Measurements from ENCODE around the gene OR6B1. TPM values are rescaled to one million over a fixed set of nuclear protein-coding genes. Genes with fewer than 3 reads are reported as not detected.

Gene OR6B1
- total and polyA plus RNA-seq, 2 donors (not counting 3 experiments of a cell fraction or from before 2014, with no cell fraction given) = not detected

- Histone ChIP-seq H3K9me3 (replicated peaks; ENCODE audit: control insufficient read depth, insufficient read depth, low read length) (no peaks in the 10 kb centered on the region), H4K20me1 (replicated peaks; ENCODE audit: control insufficient read depth, extremely low read depth, insufficient read depth, low read length) (no peaks in the 10 kb centered on the region), H2AFZ (ENCODE audit: low read depth, low read length) (no peak overlapping the region), H3K4me2 (ENCODE audit: insufficient read depth, low read length) (no peak overlapping the region), H3K79me2 (ENCODE audit: control insufficient read depth, insufficient read depth, low read length) (no peaks in the 10 kb centered on the region), H3K27me3 (ENCODE audit: control insufficient read depth in 2 of 2, insufficient read depth in 2 of 2, low read length in 2 of 2) (peaks cover 2 to 4% of the 10 kb centered on the region in 2 experiments), H3K4me3 (replicated peaks in 1 of 3; ENCODE audit: insufficient read depth in 1 of 3, low read depth in 1 of 3, low read length in 3 of 3) (no peak overlapping the region), H3K9ac (replicated peaks; ENCODE audit: extremely low read depth, insufficient read depth, low read length) (no peak overlapping the region), H3K27ac (ENCODE audit: insufficient read depth, low read depth, low read length) (no peak overlapping the region), H3K4me1 (ENCODE audit: control insufficient read depth, extremely low read depth, insufficient read depth, low read length) (no peaks in the 10 kb centered on the region), H3K36me3 (ENCODE audit: control insufficient read depth in 2 of 2, extremely low read depth in 1 of 2, insufficient read depth in 2 of 2, low read length in 2 of 2) (no peaks in the 10 kb centered on the region), H3K9me1 (replicated peaks; ENCODE audit: control insufficient read depth, extremely low read depth, insufficient read depth, low read length) (no peaks in the 10 kb centered on the region)
- no peak for FAIRE-seq
- dilution Hi-C loops (cut with MboI; ENCODE audit: extremely low pct_ligation_motif_present, low sequenced_read_pairs) = no loop called here
- no TSS peak for BruUV-seq (replicated peaks)
- intact Hi-C loops (cut with micrococcal nuclease) = no loop called here
- TF ChIP-seq GATA2 (IDR thresholded peaks at IDR 0.05; ENCODE audit: insufficient read depth, insufficient read length, low read depth, low read length) = no peak
- no peak for DNase-seq (ENCODE audit: low read depth, low spot score)
- ChIA-PET POLR2A (no interaction called here), CTCF (no interaction called here)
Observed at GRCh38 chr7:144006029-144006691, 6.0 kb downstream of the OR6B1 start.

GRCh38 chr7:144006692-144007042 is 6.5 kb downstream of the OR6B1 start:
- CTCF ChIA-PET = no interaction called here
- intact Hi-C loops (cut with micrococcal nuclease) = no loop called here

More at GRCh38 chr7:144006692-144007042, 6.5 kb downstream of the OR6B1 start:
- H3K4me2 ChIP-seq (ENCODE audit: insufficient read depth, low read length) = no peak overlapping the region
- no peaks in the 10 kb centered on the region for H3K79me2 ChIP-seq (ENCODE audit: control insufficient read depth, insufficient read depth, low read length)
- FAIRE-seq (no peak), DNase-seq (ENCODE audit: low read depth, low spot score) (no peak)
- no peaks in the 10 kb centered on the region for H3K36me3 ChIP-seq (ENCODE audit: control insufficient read depth in 2 of 2, extremely low read depth in 1 of 2, insufficient read depth in 2 of 2, low read length in 2 of 2)
- dilution Hi-C loops (cut with MboI; ENCODE audit: extremely low pct_ligation_motif_present, low sequenced_read_pairs) = no loop called here
- H3K4me1 ChIP-seq (ENCODE audit: control insufficient read depth, extremely low read depth, insufficient read depth, low read length) = no peaks in the 10 kb centered on the region
- H2AFZ ChIP-seq (ENCODE audit: low read depth, low read length) = no peak overlapping the region
- H3K9ac ChIP-seq (replicated peaks; ENCODE audit: extremely low read depth, insufficient read depth, low read length) = no peak overlapping the region
- no peak overlapping the region for H3K4me3 ChIP-seq (replicated peaks in 1 of 3; ENCODE audit: insufficient read depth in 1 of 3, low read depth in 1 of 3, low read length in 3 of 3)
- POLR2A ChIA-PET = no interaction called here
- H4K20me1 ChIP-seq (replicated peaks; ENCODE audit: control insufficient read depth, extremely low read depth, insufficient read depth, low read length) = no peaks in the 10 kb centered on the region
- H3K27me3 ChIP-seq (ENCODE audit: control insufficient read depth in 2 of 2, insufficient read depth in 2 of 2, low read length in 2 of 2) = peaks cover 0 to 4% of the 10 kb centered on the region in 2 experiments
- BruUV-seq (replicated peaks) = no TSS peak
- TF ChIP-seq EZH2 (IDR thresholded peaks at IDR 0.05; ENCODE audit: borderline replicate concordance, low read depth, low read length, severe bottlenecking) (no peak), GATA2 (IDR thresholded peaks at IDR 0.05; ENCODE audit: insufficient read depth, insufficient read length, low read depth, low read length) (no peak), FOS (IDR thresholded peaks at IDR 0.05; ENCODE audit: borderline replicate concordance, insufficient read depth, low read length) (no peak), CTCF (IDR thresholded peaks at IDR 0.05; ENCODE audit: extremely low read depth in 1 of 2, insufficient read depth in 1 of 2, low read depth in 1 of 2, low read length in 2 of 2) (no peak), POLR2AphosphoS5 (IDR thresholded peaks at IDR 0.05; ENCODE audit: insufficient read depth, low read depth, low read length) (no peak), POLR2A (IDR thresholded peaks at IDR 0.05; ENCODE audit: low read depth, low read length) (no peak), MYC (IDR thresholded peaks at IDR 0.05; ENCODE audit: low read depth, low read length) (no peak), JUN (IDR thresholded peaks at IDR 0.05; ENCODE audit: borderline replicate concordance, insufficient read depth, insufficient read length, low read depth) (no peak), MAX (IDR thresholded peaks at IDR 0.05; ENCODE audit: insufficient read depth, insufficient read length) (no peak)
- H3K9me3 ChIP-seq (replicated peaks; ENCODE audit: control insufficient read depth, insufficient read depth, low read length) = no peaks in the 10 kb centered on the region
- no peak overlapping the region for H3K27ac ChIP-seq (ENCODE audit: insufficient read depth, low read depth, low read length)
- H3K9me1 ChIP-seq (replicated peaks; ENCODE audit: control insufficient read depth, extremely low read depth, insufficient read depth, low read length) = no peaks in the 10 kb centered on the region
